Heart left ventricle (tissue), 16 donors: ENCODE data around the gene MBP. TPM values are rescaled to one million over a fixed set of nuclear protein-coding genes. Genes with fewer than 3 reads are reported as not detected.
A peak's percentile ranks its signal among the peaks of the same experiment; 100 is the strongest.

ENCODE experiments used
- ATAC-seq, 4 donors: fragments of 200-7000 bp; cut with Tn5 transposase; one replicate each; pipeline ENCODE4 v1.9.1; 2020 to 2022; ENCODE audit warnings: moderate library complexity in 4 of 4, mild to moderate bottlenecking in 3 of 4, moderate number of reproducible peaks in 1 of 4
- DNase-seq, 5 donors: peaks; one replicate each; pipeline ENCODE4 v3.0.0-alpha.2; 2020
- H3K27ac ChIP-seq, 12 donors: fragments of 200-600 bp; sonication (generic) in 4 of 12; one replicate each; pipeline versions ENCODE4 v1.5.0 to v1.8.0; 2016 to 2022; ENCODE audit warnings: mild to moderate bottlenecking in 2 of 12
- H3K27me3 ChIP-seq, 9 donors: fragments of 200-600 bp; sonication (generic) in 2 of 9; one replicate each; pipeline versions ENCODE4 v1.5.1 to v1.8.0; 2016 to 2022; ENCODE audit warnings: mild to moderate bottlenecking in 3 of 9
- H3K36me3 ChIP-seq, 9 donors: fragments of 200-600 bp; sonication (generic) in 2 of 9; one replicate each; pipeline versions ENCODE4 v1.5.0 to v1.8.0; 2018 to 2022; ENCODE audit warnings: mild to moderate bottlenecking in 2 of 9
- H3K4me1 ChIP-seq, 12 donors: fragments of 200-600 bp; sonication (generic) in 4 of 12; one replicate each; pipeline versions ENCODE4 v1.5.0 to v1.8.0; 2016 to 2022; ENCODE audit warnings: mild to moderate bottlenecking in 3 of 12
- H3K4me3 ChIP-seq, 12 donors: fragments of 200-600 bp; sonication (generic) in 4 of 12; one replicate each; pipeline versions ENCODE4 v1.5.0 to v1.8.0; 2017 to 2022; ENCODE audit warnings: mild to moderate bottlenecking in 9 of 12, moderate library complexity in 4 of 12
- H3K9me3 ChIP-seq, 12 donors: fragments of 200-600 bp; sonication (generic) in 4 of 12; one replicate each; pipeline versions ENCODE4 v1.5.0 to v1.8.0; 2016 to 2022; ENCODE audit warnings: mild to moderate bottlenecking in 1 of 12
- POLR2A ChIP-seq, 2 donors: fragments of 450-650 bp; IDR thresholded peaks; one replicate each; pipeline ENCODE4 v1.6.1; 2017; ENCODE audit warnings: antibody characterized with exemption in 2 of 2, mild to moderate bottlenecking in 2 of 2, moderate library complexity in 2 of 2
- WGBS, 4 donors: extraction: QIAGEN DNeasy Blood & Tissue Kit in 2 of 4; methylation state at CpG; one replicate each; pipeline versions ENCODE4 v1.1.5 to v1.1.7; 2013 to 2018; 5-methylcytosine and 5-hydroxymethylcytosine counted together
- intact Hi-C, 10 donors: fragments of 100-400 bp; cut with DNase I; formaldehyde crosslinking; loops; one replicate each; pipeline versions ENCODE4 v1.11.1 to v1.14.2; 2022
- polyA plus RNA-seq, 2 donors: library from polyadenylated mRNA; stranded (reverse); fragments of 200-250 nt; gene quantifications; one replicate each; pipeline ENCODE4 v1.2.3, GENCODE V29; 2013
- total RNA-seq, 9 donors: library from RNA; depleted of rRNA in 2 of 9; stranded (reverse); fragments of >200 nt in 2 of 9; fragmentation: NEBNext Ultra II Directional in 3 of 9; extraction: Animal tissue kit (Norgen Biotek cat#: 25700) in 3 of 9; gene quantifications; one replicate each; pipeline versions ENCODE4 v1.1.0 to v1.2.4, GENCODE V29; 2016 to 2023
- TF ChIP-seq, protein P1 (sequence below), 12 donors: fragments of 200-600 bp; sonication (generic) in 4 of 12; IDR thresholded peaks; one replicate each; pipeline versions ENCODE4 v1.5.0 to v1.8.0; 2018 to 2022; ENCODE audit warnings: antibody characterized with exemption in 12 of 12, mild to moderate bottlenecking in 5 of 12
- donor health status: ischemic (EF 13 %, LVEDD 7.1; RV severe dilation, severe dysfunction).
- donor health status: healthy with polysubstance abuse.
- donor health status: DM: no; HTN: yes; CAD: no.
- donor health status: DM: no; HTN: no; CAD: no.
- donor health status: ischemic (EF 25% LVEDD 6.9; RV normal size, moderate dysfunction).
- donor health status: ischemic (EF 25% LVEDD 5.7; RV mildly dilated, moderate dysfunction).
- donor health status: healthy.
- donor health status: DM: yes; HTN: yes; CAD: no.
- donor health status: ischemic (EF 35%, LVEDD 5.7; RV mildly dilated, moderate dysfunction).
- donor health status: nonischemic (EF 11% LVEDD 7.7; RV severe dilation, severe dysfunction).
- donor health status: DM: yes; HTN: yes; CAD: no.
- donor health status: PGD.
- donor health status: ischemic (EF 29% LVEDD 5.4; RV normal size, mild dysfunction).
- donor health status: nonischemic (EF 23%, LVEDD 6.1; RV moderate dilation, normal function).

Gene MBP
- total and polyA plus RNA-seq, 11 donors: 7.7 to 93.0 (median 31.8) TPM

DNA sequence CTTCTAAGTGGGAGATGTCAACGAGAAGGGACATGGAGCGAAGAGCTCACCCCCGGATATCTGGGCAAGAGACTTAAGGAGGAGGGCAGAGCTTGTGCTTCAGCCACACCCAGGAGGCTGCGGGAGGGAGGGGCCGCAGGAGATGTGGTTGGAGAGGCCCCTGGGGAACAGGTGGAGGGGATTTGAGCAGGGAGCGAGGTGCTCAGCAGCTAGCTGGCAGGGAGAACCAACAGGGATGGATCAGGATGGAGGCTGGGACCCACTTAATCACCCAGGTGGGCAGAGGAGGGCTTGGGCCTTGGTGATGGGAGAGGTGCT lies 78.3 kb downstream of the MBP start:
- Histone ChIP-seq H3K9me3 (no peaks in the 10 kb centered on the region), H3K4me3 (peak overlapping the region in 1 of 12 donors; percentile 39), H3K36me3 (no peaks in the 10 kb centered on the region), H3K27me3 (no peaks in the 10 kb centered on the region), H3K4me1 (peaks cover 0 to 73% (median 53%) of the 10 kb centered on the region in 12 donors), H3K27ac (peak overlapping the region; percentile 31 to 99 (median 70))
- no peak for ATAC-seq
- TF ChIP-seq, protein P1, sequence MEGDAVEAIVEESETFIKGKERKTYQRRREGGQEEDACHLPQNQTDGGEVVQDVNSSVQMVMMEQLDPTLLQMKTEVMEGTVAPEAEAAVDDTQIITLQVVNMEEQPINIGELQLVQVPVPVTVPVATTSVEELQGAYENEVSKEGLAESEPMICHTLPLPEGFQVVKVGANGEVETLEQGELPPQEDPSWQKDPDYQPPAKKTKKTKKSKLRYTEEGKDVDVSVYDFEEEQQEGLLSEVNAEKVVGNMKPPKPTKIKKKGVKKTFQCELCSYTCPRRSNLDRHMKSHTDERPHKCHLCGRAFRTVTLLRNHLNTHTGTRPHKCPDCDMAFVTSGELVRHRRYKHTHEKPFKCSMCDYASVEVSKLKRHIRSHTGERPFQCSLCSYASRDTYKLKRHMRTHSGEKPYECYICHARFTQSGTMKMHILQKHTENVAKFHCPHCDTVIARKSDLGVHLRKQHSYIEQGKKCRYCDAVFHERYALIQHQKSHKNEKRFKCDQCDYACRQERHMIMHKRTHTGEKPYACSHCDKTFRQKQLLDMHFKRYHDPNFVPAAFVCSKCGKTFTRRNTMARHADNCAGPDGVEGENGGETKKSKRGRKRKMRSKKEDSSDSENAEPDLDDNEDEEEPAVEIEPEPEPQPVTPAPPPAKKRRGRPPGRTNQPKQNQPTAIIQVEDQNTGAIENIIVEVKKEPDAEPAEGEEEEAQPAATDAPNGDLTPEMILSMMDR (IDR thresholded peaks at IDR 0.05): no peak
- no peak for TF ChIP-seq POLR2A (IDR thresholded peaks at IDR 0.05)
- 68 to 83% (median 79%) methylated on average over 6 of the region's 6 CpGs for WGBS, 4 donors
- intact Hi-C loops: loop anchor here in 3 of 10 donors (2.0 to 10.0 kb wide), 3 partner anchors 53 to 229 kb away; partner anchors contain the start of gene ZNF236 (in 1 of the 3)
- DNase-seq: no peak

DNA sequence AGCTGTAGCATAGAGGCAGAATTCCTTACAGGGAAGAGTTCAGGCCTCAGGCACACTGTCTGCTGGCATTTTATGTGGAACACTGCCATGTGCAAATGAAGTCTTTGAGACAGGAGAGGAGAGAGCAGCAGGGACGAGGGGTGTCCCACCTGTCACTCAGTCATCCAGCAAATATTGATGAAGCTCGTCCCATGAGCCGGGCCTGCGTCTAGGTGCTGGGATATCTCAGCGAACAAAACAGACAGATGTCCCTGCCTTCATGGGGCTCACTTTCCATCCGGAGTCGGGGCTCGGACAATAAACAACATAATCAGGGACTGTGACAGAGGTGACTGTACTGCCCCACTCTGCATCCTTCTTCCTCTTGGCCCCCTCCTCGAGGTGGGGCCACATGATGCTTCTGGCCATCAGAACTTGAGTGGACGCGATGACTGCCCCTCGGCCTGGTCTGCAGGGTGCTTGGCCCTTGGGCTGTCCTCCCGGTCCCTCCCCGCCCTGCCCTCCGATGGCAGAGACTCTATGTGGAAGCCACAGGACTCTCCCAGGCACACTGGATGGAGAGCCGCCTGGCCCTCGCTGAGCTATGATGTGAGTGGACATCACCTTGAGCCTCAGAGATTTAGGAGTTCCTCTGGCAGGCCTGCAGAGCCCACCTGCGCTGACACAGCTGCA lies 78.8 kb downstream of the MBP start:
- no peak for DNase-seq
- intact Hi-C loops: loop anchor here in 4 of 10 donors (2.0 to 10.0 kb wide), 3 partner anchors 53 to 229 kb away; partner anchors contain the start of gene ZNF236 (in 1 of the 4)
- H3K36me3 ChIP-seq: no peaks in the 10 kb centered on the region
- no peak for ATAC-seq
- no peaks in the 10 kb centered on the region for H3K27me3 ChIP-seq
- peaks cover 0 to 69% (median 50%) of the 10 kb centered on the region in 12 donors for H3K4me1 ChIP-seq
- H3K9me3 ChIP-seq: no peaks in the 10 kb centered on the region
- 87 to 91% (median 88%) methylated on average over 14 to 18 of the region's 18 CpGs for WGBS, 4 donors
- H3K27ac ChIP-seq: peak overlapping the region; percentile 31 to 99 (median 70)
- peak overlapping the region in 1 of 12 donors; percentile 39 for H3K4me3 ChIP-seq
- no peak for TF ChIP-seq POLR2A (IDR thresholded peaks at IDR 0.05)
- TF ChIP-seq, protein P1 (IDR thresholded peaks at IDR 0.05): no peak

- no peaks in the 10 kb centered on the region for H3K9me3 ChIP-seq
- no peaks in the 10 kb centered on the region for H3K27me3 ChIP-seq
- H3K4me1 ChIP-seq: peaks cover 0 to 60% (median 44%) of the 10 kb centered on the region in 12 donors
- peak overlapping the region in 7 of 12 donors; percentile 18 to 99 (median 83) for H3K27ac ChIP-seq
- WGBS, 4 donors: 70 to 90% (median 74%) methylated on average over 5 of the region's 5 CpGs
- intact Hi-C loops: loop anchor here in 3 of 10 donors (2.0 to 10.0 kb wide), 3 partner anchors 52 to 228 kb away; partner anchors contain the start of gene ZNF236 (in 1 of the 3)
- peak in 2 of 5 donors; percentile 47 to 70 for DNase-seq
- H3K36me3 ChIP-seq: peaks cover 0 to 1% (median 0%) of the 10 kb centered on the region in 9 donors
- H3K4me3 ChIP-seq: no peak overlapping the region
- TF ChIP-seq, protein P1 (IDR thresholded peaks at IDR 0.05): no peak
- no peak for TF ChIP-seq POLR2A (IDR thresholded peaks at IDR 0.05)
- peak in 2 of 4 donors; percentile 4 to 16 for ATAC-seq
Observed at GRCh38 chr18:77052983-77053309, 79.6 kb downstream of the MBP start.

DNA sequence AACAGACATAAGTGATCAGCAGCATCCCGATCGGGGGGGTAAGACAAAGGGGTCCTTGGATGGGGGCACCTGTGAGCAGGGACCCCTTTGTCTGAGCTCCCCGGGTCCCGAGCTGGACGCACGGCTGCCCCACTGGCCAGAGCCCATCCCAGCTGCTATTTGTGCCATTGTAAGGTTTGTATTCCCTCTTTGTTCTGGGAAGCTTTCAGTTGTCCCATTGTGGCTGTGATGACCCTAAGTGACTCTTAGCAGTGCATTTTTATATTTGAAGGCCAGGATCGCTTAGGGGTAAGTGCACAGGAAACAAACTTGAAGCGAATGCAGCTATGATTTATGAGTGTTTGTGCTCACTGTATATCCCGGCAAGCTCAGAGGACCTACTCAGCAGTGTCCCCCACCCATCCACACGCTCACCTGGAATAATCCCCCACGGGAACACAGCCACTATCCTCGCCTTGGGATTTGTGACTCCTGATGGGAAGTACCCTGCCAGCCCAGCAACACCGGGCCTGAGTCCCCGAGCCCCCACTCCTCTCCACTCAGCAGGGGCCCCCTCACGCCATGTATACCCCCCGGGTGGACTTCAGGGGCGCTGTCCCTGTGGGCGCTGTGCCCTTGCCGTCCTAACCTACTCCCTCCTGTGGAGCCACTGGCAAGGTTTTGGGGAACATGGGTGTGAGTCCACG lies 80.1 kb downstream of the MBP start:
- H3K27me3 ChIP-seq: no peaks in the 10 kb centered on the region
- intact Hi-C loops: loop anchor here in 3 of 10 donors (2.0 to 10.0 kb wide), 3 partner anchors 52 to 228 kb away; partner anchors contain the start of gene ZNF236 (in 1 of the 3)
- peaks cover 0 to 6% (median 0%) of the 10 kb centered on the region in 9 donors for H3K36me3 ChIP-seq
- no peaks in the 10 kb centered on the region for H3K9me3 ChIP-seq
- no peak overlapping the region for H3K4me3 ChIP-seq
- TF ChIP-seq, protein P1 (IDR thresholded peaks at IDR 0.05): no peak
- no peak for TF ChIP-seq POLR2A (IDR thresholded peaks at IDR 0.05)
- peaks cover 0 to 58% (median 42%) of the 10 kb centered on the region in 12 donors for H3K4me1 ChIP-seq
- WGBS, 4 donors: 78 to 88% (median 85%) methylated on average over 18 to 20 of the region's 20 CpGs
- H3K27ac ChIP-seq: peak overlapping the region in 5 of 12 donors; percentile 18 to 99 (median 24)
- DNase-seq (no peak), ATAC-seq (no peak)
